Astrocyte (in vitro differentiated cells and primary cell): ENCODE measurements around the gene MBTD1. TPM values are rescaled to one million over a fixed set of nuclear protein-coding genes. Genes with fewer than 3 reads are reported as not detected.

Source experiments
- DNase-seq: peaks from one replicate; pipeline ENCODE4 v3.0.0-alpha.2; 2010; ENCODE audit warnings: low read depth
- FAIRE-seq: peaks from 2 replicates; lab custom pipeline; 2011; peaks lifted over from hg19 to GRCh38; lab: Jason Lieb, UNC
- H2AFZ ChIP-seq: 2 replicates; pipeline ENCODE4 v1.6.0; 2012; ENCODE audit warnings: low read depth, low read length, inconsistent platforms
- H3K27ac ChIP-seq: 2 replicates; pipeline ENCODE4 v1.5.1; 2011; ENCODE audit warnings: low read depth, low read length, inconsistent platforms
- H3K27me3 ChIP-seq: 2 replicates; pipeline ENCODE4 v1.6.0; 2011; ENCODE audit warnings: low read length, inconsistent platforms; ENCODE audit not compliant: insufficient read depth
- H3K36me3 ChIP-seq: 2 replicates; pipeline ENCODE4 v1.5.1; 2011; ENCODE audit warnings: low read length, inconsistent platforms; ENCODE audit not compliant: insufficient read depth
- H3K4me1 ChIP-seq: 2 replicates; pipeline ENCODE4 v1.5.1; 2011; ENCODE audit warnings: low read length, inconsistent platforms; ENCODE audit not compliant: insufficient read depth
- H3K4me2 ChIP-seq: 2 replicates; pipeline ENCODE4 v1.6.0; 2012; ENCODE audit warnings: low read length, inconsistent platforms
- H3K4me3 ChIP-seq: 2 replicates; pipeline ENCODE4 v1.5.1; 2011; ENCODE audit warnings: low read depth, mild to moderate bottlenecking, low read length, inconsistent platforms; ENCODE audit not compliant: insufficient read depth
- H3K79me2 ChIP-seq: 2 replicates; pipeline ENCODE4 v1.6.0; 2012; ENCODE audit warnings: mild to moderate bottlenecking, low read length, inconsistent platforms; ENCODE audit not compliant: insufficient read depth
- H3K9ac ChIP-seq: 2 replicates; pipeline ENCODE4 v1.6.0; 2012; ENCODE audit warnings: mild to moderate bottlenecking, low read length, inconsistent platforms
- H3K9me3 ChIP-seq: 2 replicates; pipeline ENCODE4 v1.5.1; 2012; ENCODE audit warnings: low read depth, mild to moderate bottlenecking, low read length, inconsistent platforms; ENCODE audit not compliant: insufficient read depth
- H4K20me1 ChIP-seq: 2 replicates; pipeline ENCODE4 v1.6.0; 2012; ENCODE audit warnings: low read length, inconsistent platforms; ENCODE audit not compliant: insufficient read depth
- H3K27ac Mint-ChIP-seq: one replicate; pipeline ENCODE4 v1.8.0; 2021; ENCODE audit warnings: mild to moderate bottlenecking, mixed read lengths; ENCODE audit not compliant: unreplicated experiment
- H3K27me3 Mint-ChIP-seq: one replicate; pipeline ENCODE4 v1.8.0; 2021; ENCODE audit warnings: low read depth, mixed read lengths; ENCODE audit not compliant: unreplicated experiment
- H3K36me3 Mint-ChIP-seq: one replicate; pipeline ENCODE4 v1.8.0; 2021; ENCODE audit warnings: low read depth, mixed read lengths; ENCODE audit not compliant: unreplicated experiment
- H3K4me1 Mint-ChIP-seq: one replicate; pipeline ENCODE4 v1.8.0; 2021; ENCODE audit warnings: low read depth, mixed read lengths; ENCODE audit not compliant: unreplicated experiment
- H3K4me3 Mint-ChIP-seq: one replicate; pipeline ENCODE4 v1.8.0; 2021; ENCODE audit warnings: mild to moderate bottlenecking, moderate library complexity, mixed read lengths; ENCODE audit not compliant: unreplicated experiment
- H3K9me3 Mint-ChIP-seq: one replicate; pipeline ENCODE4 v1.8.0; 2021; ENCODE audit warnings: mild to moderate bottlenecking, mixed read lengths; ENCODE audit not compliant: unreplicated experiment
- EZH2 ChIP-seq: IDR thresholded peaks from 2 replicates; pipeline ENCODE4 v1.6.1; 2012; ENCODE audit warnings: mild to moderate bottlenecking, low read length, inconsistent platforms; ENCODE audit not compliant: insufficient read depth
- total RNA-seq: library from RNA; stranded (reverse); gene quantifications from 2 replicates; pipeline ENCODE4 v1.2.1, GENCODE V29; 2021
- TF ChIP-seq, protein P1 (sequence below): IDR thresholded peaks from 2 replicates; pipeline ENCODE4 v1.5.1; 2011; ENCODE audit warnings: low read depth, mild to moderate bottlenecking, inconsistent platforms, low read length, moderate library complexity; ENCODE audit not compliant: insufficient read depth

MBTD1 gene
- total RNA-seq, 1 donor from 2014 or later = 11.1 TPM

DNA sequence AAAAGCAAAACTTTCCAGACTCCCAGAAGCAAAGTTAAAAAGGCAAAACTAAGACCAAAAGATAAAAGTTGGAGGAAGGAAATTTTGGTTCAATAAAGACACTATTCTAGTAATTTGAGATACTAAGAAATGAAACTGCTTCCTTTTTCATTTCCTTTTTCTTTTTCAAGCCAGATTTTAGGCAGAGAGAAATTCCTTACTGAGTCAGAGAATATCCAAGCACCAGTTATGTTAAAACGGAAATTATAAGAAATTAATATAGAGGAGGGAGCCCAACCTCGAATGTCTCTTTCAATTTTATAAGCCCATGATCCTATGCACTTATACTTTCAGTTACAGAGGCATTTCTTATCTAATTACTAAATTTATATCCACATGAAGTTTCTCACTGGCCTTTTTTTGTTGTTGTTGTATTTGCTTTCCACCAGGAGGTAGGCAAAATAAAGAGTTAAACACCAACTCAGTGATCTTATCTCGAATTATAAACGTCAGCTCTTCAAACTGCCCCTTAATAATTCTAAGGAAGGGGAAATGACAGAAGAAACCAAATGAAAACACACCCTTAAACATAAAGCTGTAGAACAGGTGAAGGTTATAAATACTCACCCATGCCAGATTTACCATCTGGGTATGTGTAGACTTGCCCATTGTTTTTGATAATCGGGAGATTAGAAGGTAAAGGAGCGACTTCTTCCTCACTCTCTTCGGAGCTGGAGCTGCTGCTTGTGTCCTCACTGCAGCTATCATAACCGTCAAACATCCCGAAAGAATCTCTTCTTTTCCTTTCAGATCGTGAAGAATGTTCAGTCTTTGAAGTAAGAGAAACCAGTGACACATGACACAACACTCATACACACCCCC is 35.2 kb downstream of the MBTD1 start:
- H3K27me3 Mint-ChIP-seq = no peaks in the 10 kb centered on the region
- Histone ChIP-seq H3K4me2 (no peak overlapping the region), H4K20me1 (peaks cover 20% of the 10 kb centered on the region), H3K4me1 (no peaks in the 10 kb centered on the region), H3K9ac (no peak overlapping the region), H3K36me3 (peaks cover 20% of the 10 kb centered on the region), H3K27me3 (no peaks in the 10 kb centered on the region), H3K27ac (no peak overlapping the region), H3K4me3 (no peak overlapping the region), H3K9me3 (no peaks in the 10 kb centered on the region), H2AFZ (no peak overlapping the region), H3K79me2 (peaks cover 10% of the 10 kb centered on the region)
- H3K9me3 Mint-ChIP-seq = no peaks in the 10 kb centered on the region
- H3K4me3 Mint-ChIP-seq = no peak overlapping the region
- DNase-seq = no peak
- H3K4me1 Mint-ChIP-seq = no peaks in the 10 kb centered on the region
- no peak overlapping the region for H3K27ac Mint-ChIP-seq
- no peaks in the 10 kb centered on the region for H3K36me3 Mint-ChIP-seq
- no peak for FAIRE-seq
- TF ChIP-seq EZH2 = no peak
- TF ChIP-seq, protein P1, sequence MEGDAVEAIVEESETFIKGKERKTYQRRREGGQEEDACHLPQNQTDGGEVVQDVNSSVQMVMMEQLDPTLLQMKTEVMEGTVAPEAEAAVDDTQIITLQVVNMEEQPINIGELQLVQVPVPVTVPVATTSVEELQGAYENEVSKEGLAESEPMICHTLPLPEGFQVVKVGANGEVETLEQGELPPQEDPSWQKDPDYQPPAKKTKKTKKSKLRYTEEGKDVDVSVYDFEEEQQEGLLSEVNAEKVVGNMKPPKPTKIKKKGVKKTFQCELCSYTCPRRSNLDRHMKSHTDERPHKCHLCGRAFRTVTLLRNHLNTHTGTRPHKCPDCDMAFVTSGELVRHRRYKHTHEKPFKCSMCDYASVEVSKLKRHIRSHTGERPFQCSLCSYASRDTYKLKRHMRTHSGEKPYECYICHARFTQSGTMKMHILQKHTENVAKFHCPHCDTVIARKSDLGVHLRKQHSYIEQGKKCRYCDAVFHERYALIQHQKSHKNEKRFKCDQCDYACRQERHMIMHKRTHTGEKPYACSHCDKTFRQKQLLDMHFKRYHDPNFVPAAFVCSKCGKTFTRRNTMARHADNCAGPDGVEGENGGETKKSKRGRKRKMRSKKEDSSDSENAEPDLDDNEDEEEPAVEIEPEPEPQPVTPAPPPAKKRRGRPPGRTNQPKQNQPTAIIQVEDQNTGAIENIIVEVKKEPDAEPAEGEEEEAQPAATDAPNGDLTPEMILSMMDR = no peak

DNA sequence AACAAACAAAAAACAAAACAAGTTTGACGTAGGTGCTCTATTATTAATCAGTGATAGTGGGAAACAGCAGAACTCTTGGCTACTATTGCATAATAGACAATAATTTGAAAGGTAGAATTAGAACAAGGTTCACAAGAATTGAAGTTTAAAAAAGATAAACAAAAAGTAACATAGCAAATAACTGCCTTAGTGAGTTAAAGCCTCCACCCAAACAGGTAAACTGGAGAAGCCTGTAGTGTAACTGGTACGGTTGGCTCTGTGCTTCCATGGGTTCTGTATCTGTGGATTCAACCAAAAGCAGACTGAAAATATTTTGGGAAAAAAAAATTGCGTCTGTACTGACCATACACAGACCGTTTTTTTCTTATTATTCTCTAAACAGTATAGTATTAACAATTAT is 38.5 kb downstream of the MBTD1 start:
- Mint-ChIP-seq H3K9me3 (no peaks in the 10 kb centered on the region), H3K27ac (no peak overlapping the region), H3K4me1 (no peaks in the 10 kb centered on the region), H3K36me3 (peaks cover 3% of the 10 kb centered on the region), H3K27me3 (no peaks in the 10 kb centered on the region), H3K4me3 (no peak overlapping the region)
- no peak overlapping the region for H3K4me3 ChIP-seq
- H3K79me2 ChIP-seq = no peaks in the 10 kb centered on the region
- H3K9ac ChIP-seq = no peak overlapping the region
- TF ChIP-seq, protein P1 = no peak
- TF ChIP-seq EZH2 = no peak
- H3K27me3 ChIP-seq = no peaks in the 10 kb centered on the region
- no peaks in the 10 kb centered on the region for H3K9me3 ChIP-seq
- no peak overlapping the region for H3K4me2 ChIP-seq
- H4K20me1 ChIP-seq = peaks cover 18% of the 10 kb centered on the region
- peaks cover 26% of the 10 kb centered on the region for H3K36me3 ChIP-seq
- H2AFZ ChIP-seq = no peak overlapping the region
- no peaks in the 10 kb centered on the region for H3K4me1 ChIP-seq
- FAIRE-seq (no peak), DNase-seq (no peak)
- no peak overlapping the region for H3K27ac ChIP-seq

DNA sequence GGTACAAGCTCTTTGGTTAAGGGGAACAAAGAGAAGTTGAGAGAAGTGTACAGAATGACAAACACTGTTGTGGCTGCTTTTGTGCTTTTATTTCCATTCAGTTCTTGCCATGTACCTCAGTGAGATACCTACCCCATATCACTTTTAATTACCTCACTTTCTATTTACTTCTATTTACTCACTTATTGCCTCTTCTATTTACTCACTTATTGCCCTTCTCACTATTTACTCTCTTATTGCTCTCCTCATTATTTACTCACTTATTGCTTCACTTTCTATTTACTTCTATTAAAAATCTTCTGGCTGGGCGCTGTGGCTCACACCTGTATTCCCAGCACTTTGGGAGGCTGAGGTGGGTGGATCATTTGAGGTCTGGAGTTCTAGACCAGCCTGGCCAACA is 41.9 kb downstream of the MBTD1 start:
- H2AFZ ChIP-seq = no peak overlapping the region
- no peaks in the 10 kb centered on the region for H3K27me3 Mint-ChIP-seq
- no peaks in the 10 kb centered on the region for H3K27me3 ChIP-seq
- no peak overlapping the region for H3K4me3 ChIP-seq
- peaks cover 25% of the 10 kb centered on the region for H3K36me3 ChIP-seq
- no peak overlapping the region for H3K27ac ChIP-seq
- H3K4me1 Mint-ChIP-seq = no peaks in the 10 kb centered on the region
- H3K4me3 Mint-ChIP-seq = peak overlapping the region; percentile 4
- no peak overlapping the region for H3K27ac Mint-ChIP-seq
- peaks cover 3% of the 10 kb centered on the region for H3K36me3 Mint-ChIP-seq
- no peaks in the 10 kb centered on the region for H3K9me3 ChIP-seq
- DNase-seq (no peak), FAIRE-seq (no peak)
- H4K20me1 ChIP-seq = peaks cover 3% of the 10 kb centered on the region
- H3K9me3 Mint-ChIP-seq = no peaks in the 10 kb centered on the region
- no peaks in the 10 kb centered on the region for H3K4me1 ChIP-seq
- H3K4me2 ChIP-seq = no peak overlapping the region
- H3K9ac ChIP-seq = no peak overlapping the region
- no peaks in the 10 kb centered on the region for H3K79me2 ChIP-seq
- TF ChIP-seq, protein P1 = no peak
- no peak for TF ChIP-seq EZH2
